T-cell (primary cell): Measurements from ENCODE around the gene GRK6. TPM values are rescaled to one million over a fixed set of nuclear protein-coding genes. Genes with fewer than 3 reads are reported as not detected.

ENCODE experiments used
- ATAC-seq, 4 experiments: fragments of 200-7000 bp in 3 of 4; fragments of 150-1000 bp in 1 of 4; cut with Tn5 transposase; replicated peaks in 1 of 4; 1 replicate in 3 of 4; 2 replicates in 1 of 4; pipeline ENCODE4 v1.10.0; 2021; ENCODE audit warnings: moderate library complexity in 3 of 4, mild to moderate bottlenecking in 2 of 4, moderate number of reproducible peaks in 1 of 4
- CTCF ChIA-PET, 2 donors: fragments of 300-600 bp; sonication (Branson Sonifier 250); formaldehyde crosslinking; loops; one replicate each; lab custom pipeline; 2022; ENCODE audit warnings: antibody characterized with exemption in 2 of 2; lab: Charles Lee
- POLR2A ChIA-PET, 2 donors: fragments of 300-600 bp; sonication (Branson Sonifier 250); formaldehyde crosslinking; loops; one replicate each; lab custom pipeline; 2022; ENCODE audit warnings: antibody characterized with exemption in 2 of 2; lab: Charles Lee
- DNase-seq, 35 experiments: peaks; one replicate each; pipeline versions ENCODE4 v3.0.0 to v3.0.0-alpha.2; 2013 to 2023
- H3K27ac ChIP-seq: one replicate; pipeline ENCODE4 v1.5.1; 2013; ENCODE audit warnings: low read length
- H3K27me3 ChIP-seq, 2 experiments: replicated peaks in 1 of 2; 1 replicate in 1 of 2; 2 replicates in 1 of 2; pipeline versions ENCODE4 v1.6.1 to v1.7.0; 2013; ENCODE audit warnings: low read length in 1 of 2, mixed read lengths in 1 of 2; ENCODE audit not compliant: control insufficient read depth in 2 of 2, insufficient read depth in 2 of 2; ENCODE audit errors: extremely low read depth in 1 of 2
- H3K36me3 ChIP-seq, 2 donors: 1 replicate in 1 of 2; 2 replicates in 1 of 2; pipeline versions ENCODE4 v1.6.1 to v1.7.0; 2013; ENCODE audit warnings: low read length in 1 of 2; ENCODE audit not compliant: control insufficient read depth in 2 of 2, insufficient read depth in 1 of 2; ENCODE audit errors: extremely low read depth in 1 of 2
- H3K4me1 ChIP-seq, 2 experiments: 1 replicate in 1 of 2; 2 replicates in 1 of 2; pipeline versions ENCODE4 v1.6.1 to v1.7.0; 2013; ENCODE audit warnings: low read length in 2 of 2, mixed read lengths in 1 of 2; ENCODE audit not compliant: insufficient read depth in 2 of 2, control insufficient read depth in 1 of 2; ENCODE audit errors: extremely low read depth in 1 of 2
- H3K4me3 ChIP-seq, 2 donors: 1 replicate in 1 of 2; 2 replicates in 1 of 2; pipeline versions ENCODE4 v1.5.1 to v1.7.0; 2013; ENCODE audit warnings: mild to moderate bottlenecking in 2 of 2, low read length in 1 of 2, moderate library complexity in 1 of 2; ENCODE audit not compliant: control insufficient read depth in 1 of 2; ENCODE audit errors: extremely low read depth in 1 of 2
- H3K9me3 ChIP-seq: 2 replicates; pipeline ENCODE4 v1.7.0; 2013
- H3K27ac Mint-ChIP-seq, 2 donors: one replicate each; pipeline ENCODE4 v1.8.0; 2020 to 2021; ENCODE audit warnings: mild to moderate bottlenecking in 2 of 2, mixed read lengths in 2 of 2
- H3K27me3 Mint-ChIP-seq, 2 donors: one replicate each; pipeline ENCODE4 v1.8.0; 2021 to 2022; ENCODE audit warnings: mixed read lengths in 2 of 2
- H3K36me3 Mint-ChIP-seq: one replicate; pipeline ENCODE4 v1.8.0; 2021; ENCODE audit warnings: mixed read lengths
- H3K4me1 Mint-ChIP-seq, 3 donors: one replicate each; pipeline ENCODE4 v1.8.0; 2020 to 2022; ENCODE audit warnings: mixed read lengths in 3 of 3, mild to moderate bottlenecking in 1 of 3
- H3K4me3 Mint-ChIP-seq, 3 donors: one replicate each; pipeline ENCODE4 v1.8.0; 2020 to 2022; ENCODE audit warnings: mild to moderate bottlenecking in 3 of 3, mixed read lengths in 3 of 3, moderate library complexity in 3 of 3
- H3K9me3 Mint-ChIP-seq, 3 donors: one replicate each; pipeline ENCODE4 v1.8.0; 2020 to 2022; ENCODE audit warnings: mixed read lengths in 3 of 3
- WGBS: methylation state at CpG from one replicate; pipeline ENCODE4 v1.1.5; 2013; ENCODE audit warnings: missing lambda C conversion rate; ENCODE audit not compliant: insufficient coverage; 5-methylcytosine and 5-hydroxymethylcytosine counted together
- total RNA-seq, 35 experiments: library from RNA in 6 of 35; stranded (reverse) in 6 of 35; fragments of 120-200 nt in 1 of 35; gene quantifications; one replicate each; pipeline versions ENCODE4 v1.2.1 to v1.2.4 and lab custom pipeline; 2013 to 2026

GRK6 gene
- total RNA-seq, 5 donors from 2014 or later (not counting 1 experiment from before 2014, with no cell fraction given) = 196 to 226 (median 216) TPM

DNA sequence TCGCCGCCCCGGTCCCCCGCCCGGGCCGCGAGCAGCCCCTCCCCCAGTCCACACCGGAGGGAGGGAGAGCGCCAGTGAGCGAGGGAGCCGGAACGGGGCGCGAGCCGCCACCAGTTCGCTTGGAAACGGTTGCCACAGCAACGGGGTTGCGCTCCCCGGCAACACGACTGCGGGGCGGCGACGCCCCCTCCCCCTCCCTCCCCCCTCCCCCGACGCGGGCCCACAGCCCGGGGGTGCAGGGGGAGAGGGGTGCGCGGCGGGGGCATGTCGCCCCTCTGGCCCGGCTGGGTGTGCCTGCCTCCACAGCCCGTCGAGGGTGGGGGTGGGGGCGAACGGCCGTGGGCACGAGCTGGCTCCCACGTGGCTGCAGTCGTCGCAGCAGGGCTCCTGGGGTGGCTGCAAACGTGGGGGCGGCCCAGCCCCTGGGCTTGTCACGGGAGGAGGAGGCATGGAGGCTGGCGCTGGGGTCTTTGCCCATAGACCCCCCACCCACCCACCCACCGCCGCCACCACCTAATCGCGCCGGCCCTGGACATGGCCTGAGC is 20.7 kb downstream of the GRK6 start:
- ATAC-seq (peak; percentile 36 to 52 (median 40)), DNase-seq (peak in 34 of 35 experiments; percentile 51 to 90 (median 76))
- H3K4me3 ChIP-seq = peak overlapping the region in 1 of 2 donors; percentile 23
- CTCF ChIA-PET = interaction anchor here (1.4 to 5.0 kb wide), 4 partner anchors 21 to 57 kb away, joined by 4 to 20 read pairs (median 12); partner anchors contain the start of gene GRK6 (in 1 of the 2)
- H3K4me1 ChIP-seq = peaks cover 19 to 68% of the 10 kb centered on the region in 2 experiments
- Mint-ChIP-seq H3K27me3 (no peaks in the 10 kb centered on the region), H3K36me3 (peaks cover 5% of the 10 kb centered on the region), H3K4me1 (peaks cover 47 to 53% (median 53%) of the 10 kb centered on the region in 3 donors), H3K9me3 (no peaks in the 10 kb centered on the region), H3K27ac (no peak overlapping the region), H3K4me3 (peak overlapping the region; percentile 39 to 65 (median 50))
- 0% methylated on average over 14 of the region's 52 CpGs for WGBS
- H3K27ac ChIP-seq = peak overlapping the region; percentile 38
- peaks cover 0 to 12% of the 10 kb centered on the region in 2 donors for H3K36me3 ChIP-seq
- H3K27me3 ChIP-seq = peaks cover 0 to 2% of the 10 kb centered on the region in 2 experiments
- POLR2A ChIA-PET = interaction anchor here (0.6 to 3.0 kb wide), 3 partner anchors 15 to 1416 kb away, joined by 3 to 27 read pairs (median 5); no protein-coding TSS in a partner anchor
- no peaks in the 10 kb centered on the region for H3K9me3 ChIP-seq

DNA sequence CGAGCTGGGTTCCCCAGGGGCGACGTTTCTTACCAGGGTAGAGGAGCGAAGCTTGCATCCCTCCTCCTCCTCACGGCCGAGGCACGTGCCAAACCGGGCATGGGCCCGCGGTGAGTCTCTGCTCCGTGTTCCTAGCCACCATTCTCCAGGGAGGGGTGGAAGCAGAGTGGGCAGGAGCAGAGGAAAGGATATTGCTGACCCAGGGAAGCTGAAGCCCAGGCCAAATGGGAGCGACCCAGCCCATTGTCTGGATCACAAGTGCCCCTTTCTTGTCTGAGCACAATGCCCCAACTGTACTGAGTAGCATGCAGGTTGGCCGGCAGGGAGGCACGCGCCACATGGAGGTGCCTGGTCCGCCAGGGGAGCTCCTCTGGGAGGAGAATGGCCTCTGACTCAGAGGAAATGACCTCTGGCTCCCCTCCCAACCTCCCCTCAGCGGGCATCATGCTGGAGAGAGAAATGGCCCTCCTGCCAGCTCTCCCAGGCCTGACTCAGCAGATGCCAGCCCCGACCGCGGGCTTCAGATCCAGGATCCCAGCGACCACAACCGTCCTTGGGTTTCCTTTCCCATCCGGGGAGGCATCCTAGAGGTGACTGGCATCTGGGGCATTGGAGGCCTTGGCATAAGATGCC is 21.3 kb downstream of the GRK6 start:
- ChIA-PET CTCF (interaction anchor here (1.4 to 5.0 kb wide), 4 partner anchors 21 to 58 kb away, joined by 4 to 20 read pairs (median 12); partner anchors contain the start of gene GRK6 (in 1 of the 2)), POLR2A (interaction anchor here (0.6 to 3.0 kb wide), 2 partner anchors 16 to 1415 kb away, joined by 5 to 27 read pairs; no protein-coding TSS in a partner anchor)
- peak overlapping the region; percentile 55 to 61 for H3K27ac Mint-ChIP-seq
- ATAC-seq (peak in 1 of 4 experiments; percentile 2), DNase-seq (no peak)
- no peaks in the 10 kb centered on the region for H3K9me3 Mint-ChIP-seq
- peaks cover 19 to 65% of the 10 kb centered on the region in 2 experiments for H3K4me1 ChIP-seq
- peaks cover 49 to 51% (median 49%) of the 10 kb centered on the region in 3 donors for H3K4me1 Mint-ChIP-seq
- H3K27ac ChIP-seq = peak overlapping the region; percentile 38
- peaks cover 0 to 2% of the 10 kb centered on the region in 2 experiments for H3K27me3 ChIP-seq
- 46% methylated on average over 8 of the region's 23 CpGs for WGBS
- H3K4me3 Mint-ChIP-seq = peak overlapping the region; percentile 50 to 69 (median 65)
- no peaks in the 10 kb centered on the region for H3K36me3 Mint-ChIP-seq
- H3K9me3 ChIP-seq = no peaks in the 10 kb centered on the region
- peaks cover 0 to 6% of the 10 kb centered on the region in 2 donors for H3K36me3 ChIP-seq
- H3K4me3 ChIP-seq = peak overlapping the region in 1 of 2 donors; percentile 40
- no peaks in the 10 kb centered on the region for H3K27me3 Mint-ChIP-seq

DNA sequence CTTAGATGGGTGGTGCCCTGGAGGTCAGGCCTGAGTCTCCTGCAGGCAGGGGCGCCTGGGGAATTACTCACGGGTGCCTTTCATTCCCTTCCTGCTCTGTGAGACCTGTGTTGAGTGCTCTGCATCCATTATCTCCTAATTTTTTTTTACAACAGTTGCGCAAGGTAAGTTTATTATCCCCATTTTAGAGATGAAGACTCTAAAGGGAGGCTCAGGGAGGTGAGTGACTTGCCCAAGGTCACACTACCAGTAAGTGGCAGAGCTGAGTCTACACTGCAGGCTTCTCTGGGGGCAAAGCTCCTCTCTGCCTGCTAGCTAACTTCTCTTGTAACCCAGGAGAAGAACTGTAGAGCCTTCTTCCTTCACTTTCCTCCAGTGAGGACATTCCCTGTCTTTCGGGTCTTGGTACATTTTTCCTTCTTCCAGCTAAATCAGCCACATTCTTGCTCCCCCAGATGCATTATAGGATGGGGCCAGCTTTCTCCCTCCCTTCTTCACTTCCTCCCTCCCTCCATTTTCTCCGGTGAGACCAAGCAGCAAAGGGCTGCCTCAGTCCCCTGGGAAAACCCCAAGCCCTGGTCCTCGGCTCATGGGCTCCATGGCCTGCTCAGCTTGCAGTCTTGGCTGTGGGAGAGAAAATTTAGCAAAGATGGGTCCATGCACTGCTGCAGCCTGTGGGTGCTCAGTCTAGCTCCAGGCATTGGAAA is 21.9 kb downstream of the GRK6 start:
- no peaks in the 10 kb centered on the region for H3K36me3 Mint-ChIP-seq
- 100% methylated on average over 1 of the region's 6 CpGs for WGBS
- ChIA-PET POLR2A (interaction anchor here in 1 of 2 donors (0.6 kb wide), 1 partner anchor 22 kb away, joined by 5 read pairs; the partner anchor contains the start of gene GRK6), CTCF (interaction anchor here (1.4 to 3.1 kb wide), 2 partner anchors 45 to 46 kb away, joined by 4 to 19 read pairs; no protein-coding TSS in a partner anchor)
- Histone ChIP-seq H3K36me3 (no peaks in the 10 kb centered on the region), H3K27me3 (peaks cover 0 to 4% of the 10 kb centered on the region in 2 experiments), H3K4me1 (peaks cover 19 to 69% of the 10 kb centered on the region in 2 experiments), H3K4me3 (no peak overlapping the region), H3K27ac (peak overlapping the region; percentile 12), H3K9me3 (no peaks in the 10 kb centered on the region)
- H3K27ac Mint-ChIP-seq = peak overlapping the region; percentile 36 to 71
- H3K4me1 Mint-ChIP-seq = peaks cover 50 to 54% (median 53%) of the 10 kb centered on the region in 3 donors
- no peaks in the 10 kb centered on the region for H3K27me3 Mint-ChIP-seq
- DNase-seq = no peak
- ATAC-seq = no peak
- peak overlapping the region; percentile 46 to 69 (median 65) for H3K4me3 Mint-ChIP-seq
- no peaks in the 10 kb centered on the region for H3K9me3 Mint-ChIP-seq

GRCh38 chr5:177449140-177450061 is 22.9 kb downstream of the GRK6 start:
- H3K27me3 Mint-ChIP-seq = no peaks in the 10 kb centered on the region
- H3K36me3 ChIP-seq = no peaks in the 10 kb centered on the region
- DNase-seq (no peak), ATAC-seq (no peak)
- H3K4me3 ChIP-seq = no peak overlapping the region
- CTCF ChIA-PET = interaction anchor here in 1 of 2 donors (3.1 kb wide), 1 partner anchor 46 kb away, joined by 19 read pairs; no protein-coding TSS in a partner anchor
- peaks cover 19 to 69% of the 10 kb centered on the region in 2 experiments for H3K4me1 ChIP-seq
- H3K27ac ChIP-seq = no peak overlapping the region
- H3K4me3 Mint-ChIP-seq = peak overlapping the region in 1 of 3 donors; percentile 65
- no peaks in the 10 kb centered on the region for H3K9me3 Mint-ChIP-seq
- H3K36me3 Mint-ChIP-seq = no peaks in the 10 kb centered on the region
- peaks cover 50 to 54% (median 53%) of the 10 kb centered on the region in 3 donors for H3K4me1 Mint-ChIP-seq
- peaks cover 0 to 4% of the 10 kb centered on the region in 2 experiments for H3K27me3 ChIP-seq
- WGBS = 81% methylated on average over 16 of the region's 18 CpGs
- POLR2A ChIA-PET = interaction anchor here (0.6 to 1.3 kb wide), 2 partner anchors 28 to 40 kb away, joined by 3 to 8 read pairs; partner anchors contain the start of gene F12 (in 1 of the 2)
- no peaks in the 10 kb centered on the region for H3K9me3 ChIP-seq
- no peak overlapping the region for H3K27ac Mint-ChIP-seq

DNA sequence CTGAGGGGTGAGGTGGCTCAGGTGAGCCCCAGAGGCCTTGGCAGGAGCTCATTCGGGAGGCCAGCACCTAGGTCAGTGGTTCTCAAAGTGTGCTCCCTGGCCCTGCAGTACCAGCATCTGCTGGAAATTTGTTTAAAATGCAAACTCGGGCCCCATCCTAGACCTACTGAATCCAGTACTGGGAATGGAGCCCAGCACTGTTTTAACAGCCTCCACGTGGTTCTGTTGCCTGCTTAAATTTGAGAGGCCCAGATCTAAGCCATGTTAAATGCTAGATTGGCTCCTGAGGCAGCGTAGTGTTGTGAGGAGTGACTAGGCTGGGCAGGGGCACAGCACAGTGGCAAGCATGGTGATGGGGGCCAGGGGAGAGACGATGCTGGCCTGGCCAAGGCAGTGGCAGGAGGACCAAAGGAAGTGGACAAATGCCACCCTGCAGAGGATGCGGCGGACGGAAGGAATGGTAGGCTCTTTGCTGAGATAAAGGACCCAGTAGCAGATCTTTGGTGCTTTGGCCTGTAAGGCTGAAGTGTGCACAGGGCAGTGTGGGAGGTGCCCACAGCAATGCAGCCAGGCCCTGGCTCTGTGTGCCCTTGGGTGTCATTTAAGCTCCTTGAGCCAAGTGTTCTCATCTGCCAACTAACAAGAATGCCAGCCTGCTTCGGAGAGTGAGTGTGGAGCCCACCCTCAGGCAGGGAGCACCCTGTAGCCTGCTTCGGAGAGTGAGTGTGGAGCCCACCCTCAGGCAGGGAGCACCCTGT is 24.4 kb downstream of the GRK6 start:
- POLR2A ChIA-PET = interaction anchor here in 1 of 2 donors (1.3 kb wide), 1 partner anchor 27 kb away, joined by 3 read pairs; no protein-coding TSS in a partner anchor
- no peak for ATAC-seq
- Mint-ChIP-seq H3K27ac (peak overlapping the region in 1 of 2 donors; percentile 59), H3K36me3 (no peaks in the 10 kb centered on the region), H3K27me3 (no peaks in the 10 kb centered on the region), H3K4me1 (peaks cover 36 to 40% (median 38%) of the 10 kb centered on the region in 3 donors), H3K9me3 (no peaks in the 10 kb centered on the region), H3K4me3 (no peak overlapping the region)
- CTCF ChIA-PET = interaction anchor here (0.8 to 6.4 kb wide), 2 partner anchors 46 to 48 kb away, joined by 3 to 90 read pairs; no protein-coding TSS in a partner anchor
- peaks cover 0 to 4% of the 10 kb centered on the region in 2 experiments for H3K27me3 ChIP-seq
- no peaks in the 10 kb centered on the region for H3K9me3 ChIP-seq
- H3K27ac ChIP-seq = no peak overlapping the region
- H3K36me3 ChIP-seq = no peaks in the 10 kb centered on the region
- peaks cover 9 to 59% of the 10 kb centered on the region in 2 experiments for H3K4me1 ChIP-seq
- 94% methylated on average over 8 of the region's 10 CpGs for WGBS
- no peak overlapping the region for H3K4me3 ChIP-seq
- no peak for DNase-seq
